GM18861 (cell line): ENCODE data around the gene ZBTB47.

Experiments used
- ATAC-seq: cut with Tn5 transposase; IDR thresholded peaks from one replicate; pipeline ENCODE4 v1.9.1; 2021; ENCODE audit not compliant: unreplicated experiment

The ZBTB47 gene

GRCh38 chr3:42665050-42665878 is 11.8 kb downstream of the ZBTB47 start:
- no peak for ATAC-seq

- ATAC-seq: no peak
These were observed 12.5 kb downstream of the ZBTB47 start for GRCh38 chr3:42666022-42666421.

GRCh38 chr3:42666577-42666998 is 13.1 kb downstream of the ZBTB47 start:
- no peak for ATAC-seq

GRCh38 chr3:42667096-42667522 is 13.6 kb downstream of the ZBTB47 start:
- no peak for ATAC-seq

- no peak for ATAC-seq
These were observed 14.3 kb downstream of the ZBTB47 start for GRCh38 chr3:42667523-42668412.

GRCh38 chr3:42668413-42668760 is 14.9 kb downstream of the ZBTB47 start:
- ATAC-seq: no peak

- ATAC-seq: no peak
These were observed 15.3 kb downstream of the ZBTB47 start for GRCh38 chr3:42668793-42669217.

- no peak for ATAC-seq
These were observed 16.6 kb downstream of the ZBTB47 start for GRCh38 chr3:42670051-42670576.

- ATAC-seq: no peak
These were observed 17.2 kb downstream of the ZBTB47 start for GRCh38 chr3:42670670-42671069.

- ATAC-seq: no peak
These were observed 19.0 kb downstream of the ZBTB47 start for GRCh38 chr3:42672515-42672914.

GRCh38 chr3:42673082-42673481 is 19.6 kb downstream of the ZBTB47 start:
- ATAC-seq: no peak

- ATAC-seq: no peak
These were observed 20.6 kb downstream of the ZBTB47 start for GRCh38 chr3:42674146-42674545.

GRCh38 chr3:42675909-42676308 is 22.4 kb downstream of the ZBTB47 start:
- no peak for ATAC-seq

- ATAC-seq: no peak
These were observed 24.9 kb downstream of the ZBTB47 start for GRCh38 chr3:42678447-42678846.

GRCh38 chr3:42680271-42680670 is 26.8 kb downstream of the ZBTB47 start:
- no peak for ATAC-seq

- no peak for ATAC-seq
These were observed 27.3 kb downstream of the ZBTB47 start for GRCh38 chr3:42680806-42681205.

- ATAC-seq: no peak
These were observed 28.0 kb downstream of the ZBTB47 start for GRCh38 chr3:42681361-42682038.

- ATAC-seq: no peak
These were observed 29.0 kb downstream of the ZBTB47 start for GRCh38 chr3:42682301-42683070.

- no peak for ATAC-seq
These were observed 30.5 kb downstream of the ZBTB47 start for GRCh38 chr3:42683875-42684598.
